AG04450 (cell line): ENCODE data around the gene UGP2. TPM values are rescaled to one million over a fixed set of nuclear protein-coding genes. Genes with fewer than 3 reads are reported as not detected.

Source experiments
- CTCF ChIA-PET: fragments of 300-600, 350-600 bp; formaldehyde crosslinking; extraction: SDS; loops from one replicate; lab custom pipeline; 2022; ENCODE audit warnings: antibody characterized with exemption, inconsistent platforms; lab: Charles Lee
- POLR2A ChIA-PET: fragments of 350-600 bp; formaldehyde crosslinking; extraction: SDS; loops from one replicate; lab custom pipeline; 2021; ENCODE audit warnings: antibody characterized with exemption, inconsistent platforms; lab: Yijun Ruan, JAX
- DNase-seq: peaks from one replicate; pipeline ENCODE4 v3.0.0-alpha.2; 2011; ENCODE audit warnings: low read depth, low spot score
- H3K27ac ChIP-seq: one replicate; pipeline ENCODE4 v1.5.1; 2012; ENCODE audit warnings: low read depth, low read length, control low read depth
- H3K27me3 ChIP-seq: one replicate; pipeline ENCODE4 v1.6.0; 2012; ENCODE audit warnings: low read length; ENCODE audit not compliant: control insufficient read depth, insufficient read depth
- H3K4me3 ChIP-seq: 2 replicates; pipeline ENCODE4 v1.5.1; 2011; ENCODE audit warnings: mild to moderate bottlenecking, low read depth, low read length, control low read depth
- H3K9me3 ChIP-seq: 2 replicates; pipeline ENCODE4 v1.5.1; 2012; ENCODE audit warnings: low read length; ENCODE audit not compliant: control insufficient read depth, insufficient read depth
- polyA plus RNA-seq: library from polyadenylated mRNA; depleted of rRNA; stranded (reverse); fragments of >200 nt; gene quantifications from 2 replicates; pipeline ENCODE4 v1.2.3, GENCODE V29; 2011
- TF ChIP-seq, protein P1 (sequence below): IDR thresholded peaks from 2 replicates; pipeline ENCODE4 v1.5.1; 2011; ENCODE audit warnings: low read depth, low read length, control low read depth, inconsistent platforms

Gene UGP2
- polyA plus RNA-seq, 1 experiment: 121 TPM

DNA sequence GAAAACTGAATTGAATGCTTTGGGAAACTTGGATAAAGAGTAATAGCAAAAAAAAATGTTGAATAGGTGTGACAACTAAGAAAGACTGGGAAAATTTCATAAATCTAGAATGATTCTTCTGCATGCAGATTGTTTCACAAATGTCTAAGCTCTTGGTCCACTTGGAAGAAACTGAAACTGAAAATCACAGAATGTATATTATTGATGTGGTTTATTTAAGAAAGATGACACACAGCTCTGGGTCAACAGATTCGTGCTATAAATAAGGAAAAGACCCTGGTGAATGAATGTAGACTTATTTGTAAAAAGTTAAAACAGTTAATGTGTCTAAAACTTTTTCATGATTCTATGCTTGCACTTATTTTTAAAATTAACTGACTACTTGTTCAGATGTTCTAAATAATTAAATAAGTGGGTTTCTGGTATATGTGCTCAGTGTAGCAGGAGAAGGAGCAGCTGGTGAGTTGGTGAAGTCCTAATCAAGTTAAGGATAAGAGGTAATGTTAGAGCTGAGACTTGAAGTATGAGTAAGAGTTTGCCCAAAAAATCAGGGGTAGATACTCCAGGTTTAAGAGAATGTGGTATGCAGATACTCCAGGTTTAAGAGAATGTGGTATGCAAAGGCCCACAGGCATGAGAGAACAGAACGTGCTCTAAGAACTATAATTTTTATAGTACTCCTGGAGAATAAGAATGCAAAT is 24.5 kb downstream of the UGP2 start:
- DNase-seq: no peak
- H3K4me3 ChIP-seq: no peak overlapping the region
- TF ChIP-seq, protein P1, sequence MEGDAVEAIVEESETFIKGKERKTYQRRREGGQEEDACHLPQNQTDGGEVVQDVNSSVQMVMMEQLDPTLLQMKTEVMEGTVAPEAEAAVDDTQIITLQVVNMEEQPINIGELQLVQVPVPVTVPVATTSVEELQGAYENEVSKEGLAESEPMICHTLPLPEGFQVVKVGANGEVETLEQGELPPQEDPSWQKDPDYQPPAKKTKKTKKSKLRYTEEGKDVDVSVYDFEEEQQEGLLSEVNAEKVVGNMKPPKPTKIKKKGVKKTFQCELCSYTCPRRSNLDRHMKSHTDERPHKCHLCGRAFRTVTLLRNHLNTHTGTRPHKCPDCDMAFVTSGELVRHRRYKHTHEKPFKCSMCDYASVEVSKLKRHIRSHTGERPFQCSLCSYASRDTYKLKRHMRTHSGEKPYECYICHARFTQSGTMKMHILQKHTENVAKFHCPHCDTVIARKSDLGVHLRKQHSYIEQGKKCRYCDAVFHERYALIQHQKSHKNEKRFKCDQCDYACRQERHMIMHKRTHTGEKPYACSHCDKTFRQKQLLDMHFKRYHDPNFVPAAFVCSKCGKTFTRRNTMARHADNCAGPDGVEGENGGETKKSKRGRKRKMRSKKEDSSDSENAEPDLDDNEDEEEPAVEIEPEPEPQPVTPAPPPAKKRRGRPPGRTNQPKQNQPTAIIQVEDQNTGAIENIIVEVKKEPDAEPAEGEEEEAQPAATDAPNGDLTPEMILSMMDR: no peak
- CTCF ChIA-PET: interaction anchor here (1.1 to 4.0 kb wide), 4 partner anchors 26 to 175 kb away, joined by 3 to 19 read pairs (median 4); no protein-coding TSS in a partner anchor
- no peaks in the 10 kb centered on the region for H3K9me3 ChIP-seq
- POLR2A ChIA-PET: interaction anchor here (0.7 to 2.8 kb wide), 2 partner anchors 24 to 198 kb away, joined by 5 to 15 read pairs; partner anchors contain the start of gene UGP2
- no peak overlapping the region for H3K27ac ChIP-seq
- no peaks in the 10 kb centered on the region for H3K27me3 ChIP-seq

DNA sequence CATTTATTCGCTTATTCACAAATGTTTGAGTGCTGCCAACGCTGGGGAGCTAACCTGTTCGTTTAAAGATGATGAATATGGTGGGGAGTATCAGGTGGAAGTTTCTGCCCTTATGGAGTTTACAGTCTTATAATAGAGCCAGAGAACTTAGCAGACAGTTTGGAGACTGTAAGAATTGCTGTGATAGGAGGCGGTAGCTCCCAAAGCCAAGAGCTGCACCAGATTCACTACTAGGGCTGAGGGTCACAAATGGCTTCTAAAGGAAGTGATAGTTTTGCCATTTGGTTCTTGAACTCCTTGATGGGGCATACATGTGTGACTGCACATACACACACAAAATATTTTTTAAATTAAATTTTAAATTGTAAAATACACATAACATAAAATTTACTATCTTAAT is 29.0 kb downstream of the UGP2 start:
- TF ChIP-seq, protein P1: no peak

DNA sequence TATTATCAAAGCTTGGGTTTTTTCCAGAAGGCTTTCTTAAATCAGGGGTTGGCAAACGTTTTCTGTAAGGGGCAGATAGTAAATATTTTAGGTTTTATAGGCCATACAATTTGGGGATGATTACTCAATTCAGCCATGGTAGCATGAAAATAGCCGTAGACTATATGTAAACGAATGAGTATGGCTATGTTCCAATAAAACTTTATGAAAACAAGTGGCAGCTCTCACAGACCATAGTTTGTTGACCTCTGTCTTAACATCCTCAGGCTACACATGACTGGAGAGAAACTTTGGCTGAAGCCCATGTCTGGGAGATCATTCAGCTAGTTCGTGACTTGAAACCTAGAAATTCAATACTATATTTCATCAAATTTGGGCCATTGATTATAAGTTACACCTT is 30.2 kb downstream of the UGP2 start:
- Histone ChIP-seq H3K27ac (no peak overlapping the region), H3K9me3 (no peaks in the 10 kb centered on the region; the same call in 1 of the 2 replicates), H3K27me3 (no peaks in the 10 kb centered on the region), H3K4me3 (no peak overlapping the region)
- ChIA-PET CTCF (interaction anchor here (0.7 to 2.9 kb wide), 3 partner anchors 11 to 1304 kb away, joined by 3 to 10 read pairs (median 9); no protein-coding TSS in a partner anchor), POLR2A (interaction anchor here (1.4 kb wide), 1 partner anchor 29 kb away, joined by 3 read pairs; no protein-coding TSS in a partner anchor)
- DNase-seq: no peak
- TF ChIP-seq, protein P1: no peak

More for the DNA sequence above, 29.0 kb downstream of the UGP2 start:
- Histone ChIP-seq H3K27ac (no peak overlapping the region), H3K27me3 (no peaks in the 10 kb centered on the region), H3K4me3 (no peak overlapping the region), H3K9me3 (no peaks in the 10 kb centered on the region; the same call in 1 of the 2 replicates)
- CTCF ChIA-PET: interaction anchor here (0.6 to 1.4 kb wide), 4 partner anchors 12 to 178 kb away, joined by 3 to 9 read pairs (median 4); no protein-coding TSS in a partner anchor
- no peak for DNase-seq
- POLR2A ChIA-PET: interaction anchor here (1.1 kb wide), 1 partner anchor 29 kb away, joined by 3 read pairs; the partner anchor contains the start of gene UGP2

DNA sequence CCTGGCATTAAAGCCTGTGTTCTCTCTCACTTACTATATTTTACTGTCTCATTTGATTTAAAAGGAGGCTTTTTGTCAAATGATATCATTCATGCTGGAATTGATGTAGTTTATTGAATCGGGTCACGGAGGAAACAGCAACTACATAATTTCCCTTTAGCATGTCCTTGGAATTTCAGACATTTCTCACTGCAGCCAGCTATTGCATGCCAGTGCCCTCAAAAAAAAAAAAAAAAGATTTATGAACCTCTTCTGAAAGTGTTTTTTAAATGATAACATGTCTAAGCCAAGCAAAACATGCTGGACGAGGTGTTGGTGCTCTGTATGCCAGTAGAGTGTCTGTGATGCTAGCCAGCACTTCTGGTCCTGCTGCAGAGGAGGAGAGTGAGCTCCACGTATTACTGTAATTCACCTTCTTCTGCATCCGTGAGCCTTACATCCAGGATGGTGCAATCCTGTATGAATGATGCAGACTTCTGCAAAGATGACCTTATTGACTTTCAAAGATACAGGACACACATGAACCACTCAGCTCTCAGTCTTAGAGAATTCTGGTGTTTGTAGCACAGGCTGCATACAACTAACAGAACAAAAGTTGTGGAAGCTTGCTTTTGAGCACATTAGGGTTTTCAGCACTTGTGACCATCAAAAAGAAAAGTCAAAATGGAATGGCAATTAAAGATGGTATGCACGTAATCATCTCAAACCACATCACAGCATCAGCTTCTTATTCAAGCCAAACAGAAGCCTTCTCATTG is 31.1 kb downstream of the UGP2 start:
- ChIA-PET CTCF (interaction anchor here (2.9 kb wide), 1 partner anchor 12 kb away, joined by 10 read pairs; no protein-coding TSS in a partner anchor), POLR2A (interaction anchor here (1.4 kb wide), 1 partner anchor 30 kb away, joined by 3 read pairs; no protein-coding TSS in a partner anchor)
- Histone ChIP-seq H3K27me3 (no peaks in the 10 kb centered on the region), H3K27ac (no peak overlapping the region), H3K4me3 (no peak overlapping the region), H3K9me3 (no peaks in the 10 kb centered on the region; the same call in 1 of the 2 replicates)
- no peak for DNase-seq
- TF ChIP-seq, protein P1: no peak
